Mesenchymal stem cell (in vitro differentiated cells and primary cell): ENCODE measurements around the gene CD9.
"Not testable (repeated sequence)": the region's sequence is repeated elsewhere in the genome, so short reads cannot be mapped to it uniquely, and the experiment has no call there.

ENCODE experiments used
- DNase-seq: peaks from one replicate; pipeline ENCODE4 v3.0.0-alpha.2; 2013
- H2AFZ ChIP-seq: one replicate; pipeline ENCODE4 v1.6.1; 2013; ENCODE audit warnings: low read depth, mild to moderate bottlenecking, control low read depth, inconsistent platforms, low read length, moderate library complexity
- H2AK5ac ChIP-seq: 2 replicates; pipeline ENCODE4 v1.6.1; 2013; ENCODE audit warnings: low read length, moderate library complexity, mild to moderate bottlenecking, inconsistent platforms; ENCODE audit not compliant: severe bottlenecking
- H2BK120ac ChIP-seq: one replicate; pipeline ENCODE4 v1.6.1; 2013; ENCODE audit warnings: low read depth, mild to moderate bottlenecking, inconsistent platforms, low read length, moderate library complexity
- H2BK12ac ChIP-seq, 2 experiments: one replicate each; pipeline ENCODE4 v1.6.1; 2013; ENCODE audit warnings: inconsistent platforms in 2 of 2, low read length in 2 of 2, mild to moderate bottlenecking in 2 of 2, moderate library complexity in 2 of 2, control low read depth in 1 of 2
- H2BK15ac ChIP-seq: one replicate; pipeline ENCODE4 v1.6.1; 2013; ENCODE audit warnings: mild to moderate bottlenecking, low read depth, inconsistent platforms; ENCODE audit not compliant: poor library complexity, severe bottlenecking
- H2BK5ac ChIP-seq: 2 replicates; pipeline ENCODE4 v1.6.1; 2013; ENCODE audit warnings: low read depth, mild to moderate bottlenecking, low read length, control low read depth, inconsistent platforms; ENCODE audit not compliant: poor library complexity, severe bottlenecking
- H3K14ac ChIP-seq, 2 experiments: one replicate each; pipeline ENCODE4 v1.6.1; 2013; ENCODE audit warnings: inconsistent platforms in 2 of 2, low read length in 2 of 2, control low read depth in 1 of 2, mild to moderate bottlenecking in 1 of 2, moderate library complexity in 1 of 2
- H3K18ac ChIP-seq, 2 experiments: one replicate each; pipeline ENCODE4 v1.6.1; 2013; ENCODE audit warnings: inconsistent platforms in 2 of 2, low read length in 2 of 2, control low read depth in 1 of 2, low read depth in 1 of 2, mild to moderate bottlenecking in 1 of 2
- H3K23ac ChIP-seq, 2 experiments: one replicate each; pipeline ENCODE4 v1.6.1; 2013; ENCODE audit warnings: inconsistent platforms in 2 of 2, low read length in 2 of 2, mild to moderate bottlenecking in 2 of 2, moderate library complexity in 2 of 2, control low read depth in 1 of 2
- H3K27ac ChIP-seq: 2 replicates; pipeline ENCODE4 v1.5.1; 2013; ENCODE audit warnings: mild to moderate bottlenecking, moderate library complexity, low read length, control low read depth, inconsistent platforms; ENCODE audit not compliant: poor library complexity, severe bottlenecking
- H3K27me3 ChIP-seq, 2 experiments: 2 replicates each; pipeline versions ENCODE4 v1.6.1 to v1.7.0; 2013; ENCODE audit warnings: low read length in 2 of 2, mild to moderate bottlenecking in 2 of 2, moderate library complexity in 2 of 2, control low read depth in 1 of 2, inconsistent platforms in 1 of 2; ENCODE audit not compliant: control insufficient read depth in 1 of 2, insufficient read depth in 1 of 2
- H3K36me3 ChIP-seq, 2 experiments: 2 replicates each; pipeline versions ENCODE4 v1.6.1 to v1.7.0; 2013; ENCODE audit warnings: low read length in 2 of 2, control low read depth in 1 of 2, inconsistent platforms in 1 of 2, low read depth in 1 of 2, mild to moderate bottlenecking in 1 of 2; ENCODE audit not compliant: insufficient read depth in 2 of 2, control insufficient read depth in 1 of 2
- H3K4ac ChIP-seq, 2 experiments: one replicate each; pipeline ENCODE4 v1.6.1; 2013; ENCODE audit warnings: inconsistent platforms in 2 of 2, low read length in 2 of 2, mild to moderate bottlenecking in 2 of 2, moderate library complexity in 2 of 2, control low read depth in 1 of 2, low read depth in 1 of 2
- H3K4me1 ChIP-seq: 2 replicates; pipeline ENCODE4 v1.6.1; 2013; ENCODE audit warnings: low read depth, low read length, control low read depth; ENCODE audit not compliant: control insufficient read depth, insufficient read depth
- H3K4me2 ChIP-seq: 2 replicates; pipeline ENCODE4 v1.6.1; 2013; ENCODE audit warnings: low read length, mild to moderate bottlenecking, inconsistent platforms; ENCODE audit not compliant: poor library complexity, severe bottlenecking
- H3K4me3 ChIP-seq, 2 experiments: 2 replicates each; pipeline versions ENCODE4 v1.5.1 to v1.7.0; 2013; ENCODE audit warnings: low read length in 2 of 2, mild to moderate bottlenecking in 2 of 2, control low read depth in 1 of 2, low read depth in 1 of 2; ENCODE audit not compliant: insufficient read depth in 1 of 2
- H3K79me1 ChIP-seq: replicated peaks from 2 replicates; pipeline ENCODE4 v1.6.1; 2013; ENCODE audit warnings: mild to moderate bottlenecking, control low read depth, low read length, inconsistent platforms; ENCODE audit not compliant: poor library complexity, severe bottlenecking
- H3K9ac ChIP-seq: 2 replicates; pipeline ENCODE4 v1.7.0; 2013; ENCODE audit warnings: mild to moderate bottlenecking, low read length, moderate library complexity
- H3K9me3 ChIP-seq: 2 replicates; pipeline ENCODE4 v1.7.0; 2013; ENCODE audit warnings: mild to moderate bottlenecking, low read length; ENCODE audit not compliant: control insufficient read depth
- H4K8ac ChIP-seq: one replicate; pipeline ENCODE4 v1.6.1; 2013; ENCODE audit warnings: inconsistent platforms, mild to moderate bottlenecking, low read length, moderate library complexity
- H4K91ac ChIP-seq: one replicate; pipeline ENCODE4 v1.6.1; 2013; ENCODE audit warnings: mild to moderate bottlenecking, low read length, inconsistent platforms
- WGBS: methylation state at CpG from one replicate; pipeline ENCODE4 v1.1.7; 2013; ENCODE audit warnings: mixed read lengths; 5-methylcytosine and 5-hydroxymethylcytosine counted together

CD9 gene

GRCh38 chr12:6208130-6208529 is 7.9 kb downstream of the CD9 start:
- H3K27ac ChIP-seq: no peak overlapping the region
- H3K4me1 ChIP-seq: peaks cover 30% of the 10 kb centered on the region
- H3K4me3 ChIP-seq: no peak overlapping the region
- no peak overlapping the region for H2AFZ ChIP-seq
- H3K14ac ChIP-seq: no peak overlapping the region
- no peak overlapping the region for H2BK120ac ChIP-seq
- no peak overlapping the region for H3K9ac ChIP-seq
- H3K9me3 ChIP-seq: no peaks in the 10 kb centered on the region
- peaks cover 0 to 6% of the 10 kb centered on the region in 2 experiments for H3K36me3 ChIP-seq
- no peaks in the 10 kb centered on the region for H3K27me3 ChIP-seq
- no peak overlapping the region for H3K4me2 ChIP-seq
- 91% methylated on average over 5 of the region's 6 CpGs for WGBS
- no peak overlapping the region for H2AK5ac ChIP-seq
- no peak overlapping the region for H4K8ac ChIP-seq
- H2BK12ac ChIP-seq: no peak overlapping the region
- no peak overlapping the region for H2BK15ac ChIP-seq
- H4K91ac ChIP-seq: no peak overlapping the region
- H3K4ac ChIP-seq: no peak overlapping the region
- H2BK5ac ChIP-seq: no peak overlapping the region
- H3K23ac ChIP-seq: no peak overlapping the region
- DNase-seq: no peak
- peaks cover 18% of the 10 kb centered on the region for H3K79me1 ChIP-seq
- H3K18ac ChIP-seq: no peak overlapping the region

- H2BK15ac ChIP-seq, H3K9me3 ChIP-seq, H3K4me3 ChIP-seq, H3K9ac ChIP-seq, H3K14ac ChIP-seq, H2AK5ac ChIP-seq, H2BK12ac ChIP-seq, H3K4ac ChIP-seq, H3K23ac ChIP-seq, H3K18ac ChIP-seq, H3K4me2 ChIP-seq, H2BK5ac ChIP-seq, H4K91ac ChIP-seq, H3K27ac ChIP-seq, H2BK120ac ChIP-seq, H2AFZ ChIP-seq, DNase-seq, H3K27me3 ChIP-seq: not testable (repeated sequence)
- Histone ChIP-seq H3K36me3 (peaks cover 0 to 11% of the 10 kb centered on the region in 2 experiments), H3K4me1 (peaks cover 30% of the 10 kb centered on the region), H4K8ac (peak overlapping the region; percentile 66), H3K79me1 (peaks cover 13% of the 10 kb centered on the region)
- WGBS: 83% methylated on average over 2 of the region's 4 CpGs
These were observed 9.2 kb downstream of the CD9 start for GRCh38 chr12:6209428-6209827.

GRCh38 chr12:6211421-6211869 is 11.2 kb downstream of the CD9 start:
- Histone ChIP-seq H3K36me3 (peaks cover 0 to 11% of the 10 kb centered on the region in 2 experiments), H2BK15ac (no peak overlapping the region), H3K27ac (peak overlapping the region; percentile 12), H3K27me3 (no peaks in the 10 kb centered on the region), H3K18ac (peak overlapping the region; percentile 55 to 67), H3K9me3 (no peaks in the 10 kb centered on the region), H4K91ac (no peak overlapping the region), H2AFZ (no peak overlapping the region), H2BK12ac (no peak overlapping the region), H4K8ac (no peak overlapping the region), H3K4me1 (peaks cover 43% of the 10 kb centered on the region), H3K23ac (no peak overlapping the region), H2AK5ac (no peak overlapping the region), H3K14ac (no peak overlapping the region), H2BK5ac (no peak overlapping the region), H3K4me3 (no peak overlapping the region), H3K9ac (peak overlapping the region; percentile 49), H3K4ac (no peak overlapping the region), H3K4me2 (no peak overlapping the region), H3K79me1 (peaks cover 10% of the 10 kb centered on the region), H2BK120ac (no peak overlapping the region)
- peak; percentile 89 for DNase-seq
- WGBS: 64% methylated on average over 10 of the region's 14 CpGs

- Histone ChIP-seq H3K9me3 (no peaks in the 10 kb centered on the region), H3K79me1 (peaks cover 10% of the 10 kb centered on the region), H2BK15ac (no peak overlapping the region), H2BK12ac (peak overlapping the region; percentile 69 to 81), H2BK120ac (no peak overlapping the region), H3K4ac (peak overlapping the region in 1 of 2 experiments; percentile 65), H3K4me3 (no peak overlapping the region), H3K14ac (peak overlapping the region in 1 of 2 experiments; percentile 80), H3K23ac (peak overlapping the region in 1 of 2 experiments; percentile 46), H4K8ac (peak overlapping the region; percentile 52), H4K91ac (peak overlapping the region; percentile 47), H3K9ac (peak overlapping the region; percentile 49), H3K36me3 (peaks cover 0 to 11% of the 10 kb centered on the region in 2 experiments), H3K27ac (peak overlapping the region; percentile 12), H2AK5ac (peak overlapping the region; percentile 34), H3K4me1 (peaks cover 42% of the 10 kb centered on the region), H3K4me2 (no peak overlapping the region), H3K27me3 (no peaks in the 10 kb centered on the region), H2BK5ac (no peak overlapping the region), H3K18ac (peak overlapping the region; percentile 35 to 85), H2AFZ (no peak overlapping the region)
- DNase-seq: peak; percentile 61
- 68% methylated on average over 7 of the region's 7 CpGs for WGBS
These were observed 11.9 kb downstream of the CD9 start for GRCh38 chr12:6212086-6212485.
